HEK293 (cell line): Measurements from ENCODE around the gene TEAD3.

Experiments used
- GLIS2 ChIP-seq: fragments of 450-650 bp; formaldehyde crosslinking; IDR thresholded peaks from 2 replicates; pipeline ENCODE4 v1.5.1; 2016; ENCODE audit warnings: missing biosample characterization, missing genetic modification characterization
- KLF16 ChIP-seq: fragments of 450-650 bp; formaldehyde crosslinking; IDR thresholded peaks from 2 replicates; pipeline ENCODE4 v1.5.1; 2017; ENCODE audit warnings: missing biosample characterization, missing genetic modification characterization
- PRDM1 ChIP-seq: fragments of 450-650 bp; formaldehyde crosslinking; IDR thresholded peaks from 2 replicates; pipeline ENCODE4; 2016; ENCODE audit warnings: missing biosample characterization, missing genetic modification characterization
- RBAK ChIP-seq: fragments of 450-650 bp; formaldehyde crosslinking; IDR thresholded peaks from 2 replicates; pipeline ENCODE4 v1.5.1; 2016; ENCODE audit warnings: missing biosample characterization, missing genetic modification characterization
- REPIN1 ChIP-seq: fragments of 450-650 bp; formaldehyde crosslinking; IDR thresholded peaks from 2 replicates; pipeline ENCODE4 v1.5.1; 2017; ENCODE audit warnings: missing biosample characterization, missing genetic modification characterization, low read depth
- SCRT2 ChIP-seq: fragments of 450-650 bp; formaldehyde crosslinking; IDR thresholded peaks from 2 replicates; pipeline ENCODE4 v1.5.1; 2016; ENCODE audit warnings: missing biosample characterization, missing genetic modification characterization
- TRIM28 ChIP-seq: IDR thresholded peaks from 2 replicates; pipeline ENCODE4 v1.6.1; 2011; ENCODE audit warnings: low read length, control low read depth, borderline replicate concordance
- YY2 ChIP-seq: fragments of 450-650 bp; formaldehyde crosslinking; IDR thresholded peaks from 2 replicates; pipeline ENCODE4 v1.5.1; 2016; ENCODE audit warnings: missing biosample characterization, missing genetic modification characterization
- ZFHX2 ChIP-seq: fragments of 450-650 bp; formaldehyde crosslinking; conservative IDR thresholded peaks from 2 replicates; pipeline ENCODE4 v1.5.1; 2016; ENCODE audit warnings: missing biosample characterization, missing genetic modification characterization
- ZFP41 ChIP-seq: fragments of 450-650 bp; formaldehyde crosslinking; IDR thresholded peaks from 2 replicates; pipeline ENCODE4 v1.5.1; 2016; ENCODE audit warnings: missing biosample characterization, missing genetic modification characterization, borderline replicate concordance
- ZNF121 ChIP-seq: fragments of 450-650 bp; formaldehyde crosslinking; IDR thresholded peaks from 2 replicates; pipeline ENCODE4 v1.5.1; 2016; ENCODE audit warnings: missing biosample characterization, missing genetic modification characterization
- ZNF132 ChIP-seq: fragments of 450-650 bp; formaldehyde crosslinking; IDR thresholded peaks from 2 replicates; pipeline ENCODE4 v1.5.1; 2017; ENCODE audit warnings: missing biosample characterization, missing genetic modification characterization, borderline replicate concordance
- ZNF140 ChIP-seq: fragments of 450-650 bp; formaldehyde crosslinking; IDR thresholded peaks from 2 replicates; pipeline ENCODE4 v1.5.1; 2016; ENCODE audit warnings: missing biosample characterization, missing genetic modification characterization
- ZNF155 ChIP-seq: fragments of 450-650 bp; formaldehyde crosslinking; IDR thresholded peaks from 2 replicates; pipeline ENCODE4 v1.5.1; 2016; ENCODE audit warnings: missing biosample characterization, missing genetic modification characterization
- ZNF2 ChIP-seq: fragments of 450-650 bp; formaldehyde crosslinking; IDR thresholded peaks from 2 replicates; pipeline ENCODE4 v1.5.1; 2016; ENCODE audit warnings: missing biosample characterization, missing genetic modification characterization
- ZNF214 ChIP-seq: fragments of 450-650 bp; formaldehyde crosslinking; IDR thresholded peaks from 2 replicates; pipeline ENCODE4 v1.5.1; 2017; ENCODE audit warnings: missing biosample characterization, mild to moderate bottlenecking, missing genetic modification characterization, borderline replicate concordance
- ZNF302 ChIP-seq: fragments of 450-650 bp; formaldehyde crosslinking; IDR thresholded peaks from 2 replicates; pipeline ENCODE4 v1.5.1; 2016; ENCODE audit warnings: missing biosample characterization, missing genetic modification characterization, low read depth
- ZNF433 ChIP-seq: fragments of 450-650 bp; formaldehyde crosslinking; IDR thresholded peaks from 2 replicates; pipeline ENCODE4 v1.5.1; 2016; ENCODE audit warnings: missing biosample characterization, missing genetic modification characterization, low read depth
- ZNF501 ChIP-seq: fragments of 450-650 bp; formaldehyde crosslinking; IDR thresholded peaks from 2 replicates; pipeline ENCODE4 v1.5.1; 2016; ENCODE audit warnings: missing biosample characterization, missing genetic modification characterization
- ZNF544 ChIP-seq: fragments of 450-650 bp; formaldehyde crosslinking; IDR thresholded peaks from 2 replicates; pipeline ENCODE4 v1.5.0; 2017; ENCODE audit warnings: missing biosample characterization, missing genetic modification characterization
- ZNF610 ChIP-seq: fragments of 450-650 bp; formaldehyde crosslinking; IDR thresholded peaks from 2 replicates; pipeline ENCODE4 v1.5.1; 2016; ENCODE audit warnings: missing biosample characterization, missing genetic modification characterization, borderline replicate concordance
- ZNF768 ChIP-seq: fragments of 450-650 bp; formaldehyde crosslinking; IDR thresholded peaks from 2 replicates; pipeline ENCODE4 v1.5.1; 2018; ENCODE audit warnings: missing biosample characterization, mild to moderate bottlenecking, missing genetic modification characterization
- ZNF777 ChIP-seq: fragments of 450-650 bp; formaldehyde crosslinking; IDR thresholded peaks from 2 replicates; pipeline ENCODE4 v1.5.1; 2017; ENCODE audit warnings: missing biosample characterization, missing genetic modification characterization, borderline replicate concordance
- ZNF785 ChIP-seq: fragments of 450-650 bp; formaldehyde crosslinking; IDR thresholded peaks from 2 replicates; pipeline ENCODE4 v1.5.1; 2016; ENCODE audit warnings: missing biosample characterization, missing genetic modification characterization
- TF ChIP-seq, protein P1 (sequence below): IDR thresholded peaks from 2 replicates; pipeline ENCODE4 v1.6.1; 2011; ENCODE audit warnings: mild to moderate bottlenecking, low read depth, low read length, borderline replicate concordance
- TF ChIP-seq, protein P2 (sequence below): fragments of 450-650 bp; formaldehyde crosslinking; IDR thresholded peaks from 2 replicates; pipeline ENCODE4 v1.5.1; 2016; ENCODE audit warnings: missing biosample characterization, missing genetic modification characterization
- TF ChIP-seq, protein P3 (sequence below): fragments of 450-650 bp; formaldehyde crosslinking; conservative IDR thresholded peaks from 2 replicates; pipeline ENCODE4 v1.5.1; 2016; ENCODE audit warnings: low read depth, missing biosample characterization, missing genetic modification characterization
- TF ChIP-seq, protein P4 (sequence below): fragments of 450-650 bp; formaldehyde crosslinking; IDR thresholded peaks from 2 replicates; pipeline ENCODE4 v1.5.1; 2016; ENCODE audit warnings: missing biosample characterization, missing genetic modification characterization
- TF ChIP-seq, protein P5 (sequence below): fragments of 450-650 bp; formaldehyde crosslinking; IDR thresholded peaks from 2 replicates; pipeline ENCODE4 v1.5.1; 2016; ENCODE audit warnings: missing biosample characterization, missing genetic modification characterization
- TF ChIP-seq, protein P6 (sequence below): fragments of 450-650 bp; formaldehyde crosslinking; IDR thresholded peaks from 2 replicates; pipeline ENCODE4 v1.5.1; 2016; ENCODE audit warnings: missing biosample characterization, missing genetic modification characterization

TEAD3 gene

DNA sequence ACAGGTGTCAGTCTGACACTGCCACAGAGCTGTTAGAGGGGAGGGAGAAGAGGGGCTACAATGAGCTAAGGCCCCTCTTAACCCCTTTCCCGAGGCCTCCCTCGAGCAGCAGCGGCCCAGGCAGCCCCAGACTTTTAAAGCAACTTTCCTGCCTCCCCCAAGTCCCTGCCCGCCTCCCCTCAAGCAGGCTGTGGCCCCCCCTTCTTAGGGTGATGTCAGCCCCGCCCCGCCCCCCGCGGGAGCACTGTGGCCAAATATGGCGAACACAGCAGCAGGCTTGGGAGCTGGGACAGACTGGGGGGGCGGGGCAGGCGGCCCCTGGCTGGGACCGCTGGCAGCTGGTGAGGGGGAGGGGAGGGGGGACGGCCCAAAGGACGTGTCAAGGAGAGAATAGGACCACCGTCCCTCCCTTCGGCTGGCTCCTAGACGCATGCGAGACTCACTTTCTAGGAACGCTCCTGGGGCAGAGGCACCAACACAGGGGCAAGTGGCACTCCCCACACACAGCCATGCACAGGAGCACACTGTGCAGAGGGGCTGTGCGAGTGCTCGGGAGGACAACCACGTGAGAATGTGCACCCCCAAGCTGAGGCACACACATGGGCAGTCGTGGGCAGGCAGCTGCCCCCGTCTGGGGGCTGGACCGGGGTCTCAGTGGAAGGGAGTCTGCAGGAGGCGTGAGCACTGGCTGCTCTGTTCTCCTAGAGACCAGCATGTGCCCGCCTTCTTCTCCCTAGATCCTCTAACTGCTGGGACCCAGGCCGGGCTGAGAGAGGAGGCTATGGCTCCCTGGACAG lies 6.7 kb downstream of the TEAD3 start (continued):
- TF ChIP-seq ZNF2 (tag by site-specific recombination) (no peak), PRDM1 (no peak), ZNF132 (no peak), GLIS2 (peak; percentile 89), ZNF140 (no peak), ZNF302 (no peak), ZNF433 (tag by site-specific recombination) (no peak), RBAK (tag by site-specific recombination) (no peak), KLF16 (0 out of 2 replicates have a peak, but pooled peaks have one; percentile 37), SCRT2 (tag by site-specific recombination) (peak; percentile 86), REPIN1 (tag by site-specific recombination) (no peak), ZNF544 (tag by site-specific recombination) (no peak), ZNF777 (tag by site-specific recombination) (no peak), ZNF121 (no peak), ZFP41 (tag by site-specific recombination) (no peak), ZNF610 (tag by site-specific recombination) (no peak), ZNF501 (tag by site-specific recombination) (no peak), ZNF214 (no peak), ZFHX2 (tag by site-specific recombination) (peak; percentile 79), ZNF155 (tag by site-specific recombination) (no peak), TRIM28 (no peak), ZNF768 (tag by site-specific recombination) (peak; percentile 67; the same call in 1 of the 2 replicates), YY2 (tag by site-specific recombination) (no peak), ZNF785 (tag by site-specific recombination) (no peak)
- TF ChIP-seq, protein P1, sequence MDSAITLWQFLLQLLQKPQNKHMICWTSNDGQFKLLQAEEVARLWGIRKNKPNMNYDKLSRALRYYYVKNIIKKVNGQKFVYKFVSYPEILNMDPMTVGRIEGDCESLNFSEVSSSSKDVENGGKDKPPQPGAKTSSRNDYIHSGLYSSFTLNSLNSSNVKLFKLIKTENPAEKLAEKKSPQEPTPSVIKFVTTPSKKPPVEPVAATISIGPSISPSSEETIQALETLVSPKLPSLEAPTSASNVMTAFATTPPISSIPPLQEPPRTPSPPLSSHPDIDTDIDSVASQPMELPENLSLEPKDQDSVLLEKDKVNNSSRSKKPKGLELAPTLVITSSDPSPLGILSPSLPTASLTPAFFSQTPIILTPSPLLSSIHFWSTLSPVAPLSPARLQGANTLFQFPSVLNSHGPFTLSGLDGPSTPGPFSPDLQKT, result no peak
- TF ChIP-seq, protein P2, sequence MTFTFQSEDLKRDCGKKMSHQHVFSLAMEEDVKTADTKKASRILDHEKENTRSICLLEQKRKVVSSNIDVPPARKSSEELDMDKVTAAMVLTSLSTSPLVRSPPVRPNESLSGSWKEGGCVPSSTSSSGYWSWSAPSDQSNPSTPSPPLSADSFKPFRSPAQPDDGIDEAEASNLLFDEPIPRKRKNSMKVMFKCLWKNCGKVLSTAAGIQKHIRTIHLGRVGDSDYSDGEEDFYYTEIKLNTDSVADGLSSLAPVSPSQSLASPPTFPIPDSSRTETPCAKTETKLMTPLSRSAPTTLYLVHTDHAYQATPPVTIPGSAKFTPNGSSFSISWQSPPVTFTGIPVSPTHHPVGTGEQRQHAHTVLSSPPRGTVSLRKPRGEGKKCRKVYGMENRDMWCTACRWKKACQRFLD (tag by site-specific recombination), result no peak
- TF ChIP-seq, protein P3, sequence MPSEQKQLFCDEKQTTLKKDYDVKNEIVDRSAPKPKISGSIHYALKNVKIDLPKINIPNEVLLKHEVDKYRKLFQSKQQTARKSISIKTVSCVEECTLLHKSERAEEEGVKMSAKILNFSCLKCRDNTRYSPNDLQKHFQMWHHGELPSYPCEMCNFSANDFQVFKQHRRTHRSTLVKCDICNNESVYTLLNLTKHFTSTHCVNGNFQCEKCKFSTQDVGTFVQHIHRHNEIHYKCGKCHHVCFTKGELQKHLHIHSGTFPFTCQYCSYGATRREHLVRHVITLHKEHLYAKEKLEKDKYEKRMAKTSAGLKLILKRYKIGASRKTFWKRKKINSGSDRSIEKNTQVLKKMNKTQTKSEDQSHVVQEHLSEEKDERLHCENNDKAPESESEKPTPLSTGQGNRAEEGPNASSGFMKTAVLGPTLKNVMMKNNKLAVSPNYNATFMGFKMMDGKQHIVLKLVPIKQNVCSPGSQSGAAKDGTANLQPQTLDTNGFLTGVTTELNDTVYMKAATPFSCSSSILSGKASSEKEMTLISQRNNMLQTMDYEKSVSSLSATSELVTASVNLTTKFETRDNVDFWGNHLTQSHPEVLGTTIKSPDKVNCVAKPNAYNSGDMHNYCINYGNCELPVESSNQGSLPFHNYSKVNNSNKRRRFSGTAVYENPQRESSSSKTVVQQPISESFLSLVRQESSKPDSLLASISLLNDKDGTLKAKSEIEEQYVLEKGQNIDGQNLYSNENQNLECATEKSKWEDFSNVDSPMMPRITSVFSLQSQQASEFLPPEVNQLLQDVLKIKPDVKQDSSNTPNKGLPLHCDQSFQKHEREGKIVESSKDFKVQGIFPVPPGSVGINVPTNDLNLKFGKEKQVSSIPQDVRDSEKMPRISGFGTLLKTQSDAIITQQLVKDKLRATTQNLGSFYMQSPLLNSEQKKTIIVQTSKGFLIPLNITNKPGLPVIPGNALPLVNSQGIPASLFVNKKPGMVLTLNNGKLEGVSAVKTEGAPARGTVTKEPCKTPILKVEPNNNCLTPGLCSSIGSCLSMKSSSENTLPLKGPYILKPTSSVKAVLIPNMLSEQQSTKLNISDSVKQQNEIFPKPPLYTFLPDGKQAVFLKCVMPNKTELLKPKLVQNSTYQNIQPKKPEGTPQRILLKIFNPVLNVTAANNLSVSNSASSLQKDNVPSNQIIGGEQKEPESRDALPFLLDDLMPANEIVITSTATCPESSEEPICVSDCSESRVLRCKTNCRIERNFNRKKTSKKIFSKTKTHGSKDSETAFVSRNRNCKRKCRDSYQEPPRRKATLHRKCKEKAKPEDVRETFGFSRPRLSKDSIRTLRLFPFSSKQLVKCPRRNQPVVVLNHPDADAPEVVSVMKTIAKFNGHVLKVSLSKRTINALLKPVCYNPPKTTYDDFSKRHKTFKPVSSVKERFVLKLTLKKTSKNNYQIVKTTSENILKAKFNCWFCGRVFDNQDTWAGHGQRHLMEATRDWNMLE (tag by site-specific recombination), result no peak
- TF ChIP-seq, protein P4, sequence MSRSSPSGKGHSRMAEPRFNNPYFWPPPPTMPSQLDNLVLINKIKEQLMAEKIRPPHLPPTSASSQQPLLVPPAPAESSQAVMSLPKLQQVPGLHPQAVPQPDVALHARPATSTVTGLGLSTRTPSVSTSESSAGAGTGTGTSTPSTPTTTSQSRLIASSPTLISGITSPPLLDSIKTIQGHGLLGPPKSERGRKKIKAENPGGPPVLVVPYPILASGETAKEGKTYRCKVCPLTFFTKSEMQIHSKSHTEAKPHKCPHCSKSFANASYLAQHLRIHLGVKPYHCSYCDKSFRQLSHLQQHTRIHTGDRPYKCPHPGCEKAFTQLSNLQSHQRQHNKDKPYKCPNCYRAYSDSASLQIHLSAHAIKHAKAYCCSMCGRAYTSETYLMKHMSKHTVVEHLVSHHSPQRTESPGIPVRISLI (tag by site-specific recombination), result no peak
- TF ChIP-seq, protein P5, sequence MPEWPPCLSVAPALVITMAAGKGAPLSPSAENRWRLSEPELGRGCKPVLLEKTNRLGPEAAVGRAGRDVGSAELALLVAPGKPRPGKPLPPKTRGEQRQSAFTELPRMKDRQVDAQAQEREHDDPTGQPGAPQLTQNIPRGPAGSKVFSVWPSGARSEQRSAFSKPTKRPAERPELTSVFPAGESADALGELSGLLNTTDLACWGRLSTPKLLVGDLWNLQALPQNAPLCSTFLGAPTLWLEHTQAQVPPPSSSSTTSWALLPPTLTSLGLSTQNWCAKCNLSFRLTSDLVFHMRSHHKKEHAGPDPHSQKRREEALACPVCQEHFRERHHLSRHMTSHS (tag by site-specific recombination), result no peak
- TF ChIP-seq, protein P6, sequence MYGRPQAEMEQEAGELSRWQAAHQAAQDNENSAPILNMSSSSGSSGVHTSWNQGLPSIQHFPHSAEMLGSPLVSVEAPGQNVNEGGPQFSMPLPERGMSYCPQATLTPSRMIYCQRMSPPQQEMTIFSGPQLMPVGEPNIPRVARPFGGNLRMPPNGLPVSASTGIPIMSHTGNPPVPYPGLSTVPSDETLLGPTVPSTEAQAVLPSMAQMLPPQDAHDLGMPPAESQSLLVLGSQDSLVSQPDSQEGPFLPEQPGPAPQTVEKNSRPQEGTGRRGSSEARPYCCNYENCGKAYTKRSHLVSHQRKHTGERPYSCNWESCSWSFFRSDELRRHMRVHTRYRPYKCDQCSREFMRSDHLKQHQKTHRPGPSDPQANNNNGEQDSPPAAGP (tag by site-specific recombination), result peak; percentile 58
